T-helper 2 cell treated with Interferon-gamma antibody and Interleukin-4, amounts not matched to agents 5 μg/mL and 100 μg/mL, for 36 hours (primary cell): ENCODE results near the gene AMDHD1.

Experiments
- DNase-seq: peaks from one replicate; pipeline ENCODE4 v3.0.0; 2021; ENCODE audit warnings: low spot score
- H3K27ac Mint-ChIP-seq: one replicate; pipeline ENCODE4 v1.8.0; 2021; ENCODE audit warnings: mild to moderate bottlenecking, mixed read lengths
- H3K27me3 Mint-ChIP-seq: one replicate; pipeline ENCODE4 v1.8.0; 2021; ENCODE audit warnings: low read depth, mixed read lengths
- H3K36me3 Mint-ChIP-seq: one replicate; pipeline ENCODE4 v1.8.0; 2021; ENCODE audit warnings: low read depth, mixed read lengths
- H3K4me1 Mint-ChIP-seq: one replicate; pipeline ENCODE4 v1.8.0; 2021; ENCODE audit warnings: low read depth, mixed read lengths
- H3K4me3 Mint-ChIP-seq: one replicate; pipeline ENCODE4 v1.8.0; 2022; ENCODE audit warnings: mild to moderate bottlenecking, moderate library complexity, mixed read lengths
- H3K9me3 Mint-ChIP-seq: one replicate; pipeline ENCODE4 v1.8.0; 2021; ENCODE audit warnings: mixed read lengths

The AMDHD1 gene, protein sequence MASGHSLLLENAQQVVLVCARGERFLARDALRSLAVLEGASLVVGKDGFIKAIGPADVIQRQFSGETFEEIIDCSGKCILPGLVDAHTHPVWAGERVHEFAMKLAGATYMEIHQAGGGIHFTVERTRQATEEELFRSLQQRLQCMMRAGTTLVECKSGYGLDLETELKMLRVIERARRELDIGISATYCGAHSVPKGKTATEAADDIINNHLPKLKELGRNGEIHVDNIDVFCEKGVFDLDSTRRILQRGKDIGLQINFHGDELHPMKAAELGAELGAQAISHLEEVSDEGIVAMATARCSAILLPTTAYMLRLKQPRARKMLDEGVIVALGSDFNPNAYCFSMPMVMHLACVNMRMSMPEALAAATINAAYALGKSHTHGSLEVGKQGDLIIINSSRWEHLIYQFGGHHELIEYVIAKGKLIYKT

DNA sequence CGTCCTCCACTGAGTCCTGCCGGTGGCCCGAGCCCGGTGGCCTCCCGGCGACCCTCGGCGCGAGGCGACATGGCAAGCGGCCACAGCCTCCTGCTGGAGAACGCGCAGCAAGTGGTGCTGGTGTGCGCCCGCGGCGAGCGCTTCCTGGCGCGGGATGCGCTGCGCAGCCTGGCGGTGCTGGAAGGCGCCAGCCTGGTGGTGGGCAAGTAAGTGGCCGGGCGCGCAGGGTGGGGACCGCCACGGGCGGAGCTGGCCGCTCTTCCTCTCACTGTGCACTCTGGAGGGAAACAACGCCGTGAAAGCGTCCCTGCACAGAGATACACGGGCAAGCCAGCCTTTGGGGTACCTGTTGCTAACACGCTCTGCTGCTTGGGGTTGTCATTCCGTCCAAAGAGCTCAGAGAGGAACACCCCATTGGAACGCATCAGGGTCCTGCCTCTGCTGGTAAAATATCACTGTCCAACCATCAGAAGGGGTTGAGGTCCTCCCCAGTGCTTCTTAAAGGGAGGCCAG, at the start of gene AMDHD1:
Gene AMDHD1, plus strand, starts transcription at position 2 of the 513 bp plus-strand sequence. Its CDS starts 68 bp downstream, at position 70.
- H3K27ac Mint-ChIP-seq: peak within 1 kb of the TSS; percentile 88
- H3K36me3 Mint-ChIP-seq: no peaks in the 10 kb centered on the region
- peaks cover 11% of the 10 kb centered on the region for H3K4me1 Mint-ChIP-seq
- H3K27me3 Mint-ChIP-seq: peaks cover 13% of the 10 kb centered on the region
- H3K4me3 Mint-ChIP-seq: peak within 1 kb of the TSS; percentile 91
- peak; percentile 59 for DNase-seq
- H3K9me3 Mint-ChIP-seq: no peaks in the 10 kb centered on the region

DNA sequence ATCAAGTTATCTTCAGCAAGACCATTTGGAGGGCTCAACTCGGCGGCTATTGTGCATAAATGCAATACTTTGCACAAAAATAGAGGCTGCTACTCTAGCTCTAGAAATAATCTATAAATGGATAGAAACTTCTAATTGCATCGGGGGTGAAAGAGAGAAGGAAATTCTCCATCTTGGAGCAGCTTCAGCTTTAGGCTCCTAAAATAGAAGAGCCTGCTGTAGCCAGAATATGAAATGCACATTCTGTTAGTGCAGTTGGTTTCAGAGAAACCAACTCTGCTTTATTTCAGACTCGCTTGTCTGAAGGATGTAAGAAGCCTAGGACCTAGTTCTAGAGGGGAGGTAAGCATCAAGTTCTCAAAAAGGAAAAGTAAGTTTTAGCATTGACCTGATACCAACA, 46.3 kb upstream of the AMDHD1 start:
- Mint-ChIP-seq H3K36me3 (no peaks in the 10 kb centered on the region), H3K27ac (no peak overlapping the region), H3K9me3 (no peaks in the 10 kb centered on the region), H3K4me1 (no peaks in the 10 kb centered on the region), H3K27me3 (peaks cover 8% of the 10 kb centered on the region), H3K4me3 (no peak overlapping the region)
- DNase-seq: no peak

GRCh38 chr12:95898081-95898480, 45.0 kb upstream of the AMDHD1 start:
- no peak for DNase-seq
- Mint-ChIP-seq H3K9me3 (peaks cover under 1% of the 10 kb centered on the region), H3K4me1 (no peaks in the 10 kb centered on the region), H3K36me3 (no peaks in the 10 kb centered on the region), H3K4me3 (no peak overlapping the region), H3K27ac (no peak overlapping the region), H3K27me3 (peaks cover 8% of the 10 kb centered on the region)

- DNase-seq: no peak
- Mint-ChIP-seq H3K4me1 (no peaks in the 10 kb centered on the region), H3K27me3 (peaks cover 17% of the 10 kb centered on the region), H3K36me3 (no peaks in the 10 kb centered on the region), H3K4me3 (no peak overlapping the region), H3K9me3 (no peaks in the 10 kb centered on the region), H3K27ac (no peak overlapping the region)
These were observed 34.6 kb upstream of the AMDHD1 start for GRCh38 chr12:95908573-95908972.

- Mint-ChIP-seq H3K27me3 (peaks cover 17% of the 10 kb centered on the region), H3K36me3 (no peaks in the 10 kb centered on the region), H3K9me3 (no peaks in the 10 kb centered on the region), H3K4me3 (no peak overlapping the region), H3K27ac (no peak overlapping the region), H3K4me1 (no peaks in the 10 kb centered on the region)
- no peak for DNase-seq
These were observed 33.3 kb upstream of the AMDHD1 start for GRCh38 chr12:95909871-95910270.

DNA sequence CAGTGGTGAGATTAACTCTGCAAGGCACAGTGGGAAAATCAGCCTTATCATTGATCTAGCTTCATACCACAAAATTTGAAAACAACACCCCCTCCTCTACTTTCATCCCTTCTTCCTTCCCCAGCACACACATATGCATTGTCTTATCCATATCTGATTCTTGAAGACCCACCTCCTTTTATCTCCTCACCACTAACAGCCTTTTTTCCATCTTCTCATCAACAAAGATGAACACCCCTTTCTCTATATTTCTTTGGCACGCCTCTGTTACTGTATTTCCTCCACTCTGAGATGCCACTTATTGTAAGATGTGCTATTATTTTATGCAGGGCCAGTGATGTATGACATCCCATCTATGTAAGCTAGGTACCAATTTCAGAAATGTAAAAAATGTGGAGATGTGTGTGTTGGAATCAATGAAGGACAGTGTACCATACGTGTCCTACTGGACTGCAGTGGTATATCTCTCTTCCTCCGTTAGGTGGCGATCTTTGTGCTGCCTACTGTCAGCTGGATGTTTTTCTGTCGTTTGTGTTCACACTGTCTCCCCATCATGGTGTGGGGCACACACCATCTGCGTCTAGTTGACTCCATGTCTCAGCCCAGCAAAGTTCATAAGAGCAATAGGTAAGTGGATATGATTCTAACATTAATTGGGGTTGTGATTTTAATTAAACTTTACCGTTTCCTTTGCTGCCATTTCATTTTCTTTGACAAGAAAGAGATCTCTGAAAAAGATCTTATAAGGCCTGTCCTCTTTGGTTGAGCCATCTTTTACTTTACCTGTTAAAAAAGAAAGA, 24.7 kb upstream of the AMDHD1 start:
- no peaks in the 10 kb centered on the region for H3K36me3 Mint-ChIP-seq
- H3K9me3 Mint-ChIP-seq: no peaks in the 10 kb centered on the region
- no peak overlapping the region for H3K27ac Mint-ChIP-seq
- no peaks in the 10 kb centered on the region for H3K4me1 Mint-ChIP-seq
- peaks cover 18% of the 10 kb centered on the region for H3K27me3 Mint-ChIP-seq
- no peak overlapping the region for H3K4me3 Mint-ChIP-seq
- peak; percentile 35 for DNase-seq

- no peak for DNase-seq
- Mint-ChIP-seq H3K27me3 (peaks cover 18% of the 10 kb centered on the region), H3K9me3 (no peaks in the 10 kb centered on the region), H3K4me1 (no peaks in the 10 kb centered on the region), H3K27ac (no peak overlapping the region), H3K36me3 (no peaks in the 10 kb centered on the region), H3K4me3 (no peak overlapping the region)
These were observed 24.0 kb upstream of the AMDHD1 start for GRCh38 chr12:95919110-95919509.

DNA sequence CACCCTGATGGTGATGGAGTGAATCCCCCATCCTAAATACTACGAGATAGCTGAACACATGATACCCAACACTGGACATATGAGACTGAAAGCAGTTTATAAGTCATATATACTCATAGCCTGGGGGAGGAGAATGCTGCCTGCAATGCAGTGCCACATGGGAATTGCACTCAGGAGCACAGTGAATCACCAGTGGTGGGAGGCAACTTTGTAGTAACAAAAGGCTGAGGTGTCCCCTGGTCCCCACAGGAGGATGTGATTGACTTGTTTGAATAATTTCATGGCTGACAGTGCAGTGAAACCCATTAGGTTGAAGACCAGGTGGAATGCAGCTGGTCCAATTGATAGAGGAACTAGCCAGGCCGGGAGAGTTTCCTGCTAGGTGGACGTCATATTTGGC, 20.9 kb upstream of the AMDHD1 start:
- Mint-ChIP-seq H3K9me3 (no peaks in the 10 kb centered on the region), H3K4me1 (no peaks in the 10 kb centered on the region), H3K27ac (no peak overlapping the region), H3K4me3 (no peak overlapping the region), H3K36me3 (no peaks in the 10 kb centered on the region), H3K27me3 (peaks cover 2% of the 10 kb centered on the region)
- DNase-seq: no peak

GRCh38 chr12:95940514-95940913, 2.6 kb upstream of the AMDHD1 start:
- H3K4me3 Mint-ChIP-seq: no peak overlapping the region
- DNase-seq: no peak
- peaks cover 12% of the 10 kb centered on the region for H3K27me3 Mint-ChIP-seq
- no peaks in the 10 kb centered on the region for H3K36me3 Mint-ChIP-seq
- peaks cover 11% of the 10 kb centered on the region for H3K4me1 Mint-ChIP-seq
- H3K9me3 Mint-ChIP-seq: no peaks in the 10 kb centered on the region
- H3K27ac Mint-ChIP-seq: no peak overlapping the region

DNA sequence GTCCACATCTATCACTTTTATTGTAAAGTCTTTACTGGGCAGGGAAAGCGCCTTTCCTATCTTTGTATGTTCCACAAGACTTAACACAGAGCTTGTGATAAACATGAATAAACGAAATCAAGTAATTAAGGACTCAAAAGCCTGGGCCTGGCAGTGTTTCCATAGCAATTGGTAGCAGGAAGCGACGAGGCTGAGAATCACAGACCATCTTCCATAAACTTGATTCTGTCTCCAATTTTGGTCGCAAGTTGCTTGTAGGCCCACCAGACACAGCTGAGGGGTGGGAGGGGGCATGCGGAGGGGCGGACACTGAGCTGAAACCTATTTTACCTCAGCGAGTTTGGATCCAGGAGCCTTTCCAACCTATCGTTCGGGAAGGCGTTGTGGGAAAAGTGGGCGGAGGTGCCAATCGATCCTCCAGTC, 1.0 kb upstream of the AMDHD1 start:
- no peaks in the 10 kb centered on the region for H3K9me3 Mint-ChIP-seq
- H3K27ac Mint-ChIP-seq: no peak overlapping the region
- H3K4me1 Mint-ChIP-seq: peaks cover 11% of the 10 kb centered on the region
- H3K4me3 Mint-ChIP-seq: peak overlapping the region; percentile 91
- DNase-seq: no peak
- peaks cover 15% of the 10 kb centered on the region for H3K27me3 Mint-ChIP-seq
- no peaks in the 10 kb centered on the region for H3K36me3 Mint-ChIP-seq

- H3K4me1 Mint-ChIP-seq: peaks cover 11% of the 10 kb centered on the region
These were observed 404 bp upstream of the AMDHD1 start, which contains the start of gene CCDC38 for GRCh38 chr12:95942524-95943329. Gene CCDC38 (minus strand): TSS chr12:95942614. CDS start chr12:95936509, 6,105 bp downstream.

DNA sequence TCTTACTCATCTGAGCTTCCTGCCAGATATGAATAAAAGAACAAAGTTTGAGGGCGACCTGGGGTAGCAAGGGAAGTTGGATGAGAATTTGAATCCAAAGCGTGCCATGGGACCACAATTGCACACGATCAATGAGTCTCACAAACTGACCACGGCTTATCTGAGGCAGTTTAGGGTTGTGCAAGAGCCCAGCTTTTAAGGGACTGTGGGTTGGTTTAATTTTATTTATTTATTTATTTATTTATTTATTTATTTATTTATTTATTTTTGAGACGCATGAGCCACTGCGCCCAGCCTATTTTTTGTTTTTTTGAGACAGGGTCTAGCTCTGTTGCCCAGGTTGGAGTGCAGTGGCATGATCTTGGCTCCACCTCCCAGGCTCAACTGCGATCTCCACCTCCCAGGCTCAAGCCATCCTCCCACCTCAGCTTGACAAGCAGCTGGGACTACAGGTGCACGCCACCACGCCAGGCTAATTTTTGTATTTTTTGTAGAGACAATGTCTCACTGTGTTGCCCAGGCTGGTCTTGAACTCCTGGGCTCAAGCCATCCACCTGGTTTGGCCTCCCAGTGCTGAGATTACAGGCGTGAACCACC, 1.1 kb downstream of the AMDHD1 start:
- Mint-ChIP-seq H3K27ac (no peak overlapping the region), H3K9me3 (no peaks in the 10 kb centered on the region), H3K27me3 (peaks cover 11% of the 10 kb centered on the region), H3K4me1 (peaks cover 11% of the 10 kb centered on the region), H3K4me3 (peak overlapping the region; percentile 91), H3K36me3 (no peaks in the 10 kb centered on the region)
- DNase-seq: no peak

More at GRCh38 chr12:95942524-95943329, 404 bp upstream of the AMDHD1 start, which contains the start of gene CCDC38:
- peaks cover 15% of the 10 kb centered on the region for H3K27me3 Mint-ChIP-seq
- DNase-seq: peak; percentile 80
- no peaks in the 10 kb centered on the region for H3K9me3 Mint-ChIP-seq
- H3K4me3 Mint-ChIP-seq: peak within 1 kb of the TSS; percentile 91
- H3K27ac Mint-ChIP-seq: peak within 1 kb of the TSS; percentile 88
- no peaks in the 10 kb centered on the region for H3K36me3 Mint-ChIP-seq
